HCT116 (cell line): Measurements from ENCODE around the gene LRRN4CL.

Experiments
- ATF3 ChIP-seq: IDR thresholded peaks from 2 replicates; pipeline ENCODE4 v1.6.1; 2012
- CBX3 ChIP-seq: IDR thresholded peaks from 2 replicates; pipeline ENCODE4 v1.6.1; 2012; ENCODE audit warnings: low read depth
- CEBPB ChIP-seq: IDR thresholded peaks from 2 replicates; pipeline ENCODE4 v1.6.1; 2012; ENCODE audit warnings: low read depth
- CTCF ChIP-seq, 3 experiments: fragments of 200-600 bp in 1 of 3; sonication (generic) in 1 of 3; IDR thresholded peaks in 2 of 3; conservative IDR thresholded peaks in 1 of 3; 2 replicates each; pipeline ENCODE4 v1.5.1; 2012 to 2017; ENCODE audit warnings: low read depth in 2 of 3, low read length in 2 of 3, antibody characterized with exemption in 1 of 3, borderline replicate concordance in 1 of 3, control low read depth in 1 of 3, mild to moderate bottlenecking in 1 of 3, mixed read lengths in 1 of 3, mixed run types in 1 of 3, moderate library complexity in 1 of 3; ENCODE audit not compliant: insufficient read depth in 1 of 3
- EZH2 ChIP-seq: fragments of 200-600 bp; sonication (generic); IDR thresholded peaks from 2 replicates; pipeline ENCODE4 v1.6.1; 2017; ENCODE audit warnings: antibody characterized with exemption, mixed run types
- EZH2phosphoT487 ChIP-seq: fragments of 200-600 bp; IDR thresholded peaks from 2 replicates; pipeline ENCODE4 v1.6.1; 2018; ENCODE audit warnings: antibody characterized with exemption, borderline replicate concordance
- JUND ChIP-seq: IDR thresholded peaks from 2 replicates; pipeline ENCODE4 v1.6.1; 2012
- POLR2A ChIP-seq: IDR thresholded peaks from 2 replicates; pipeline ENCODE4 v1.7.0; 2011; ENCODE audit warnings: borderline replicate concordance; ENCODE audit not compliant: insufficient read depth, insufficient read length; ENCODE audit errors: extremely low read depth
- POLR2AphosphoS5 ChIP-seq: IDR thresholded peaks from 2 replicates; pipeline ENCODE4 v1.6.1; 2011; ENCODE audit warnings: mild to moderate bottlenecking, low read depth, low read length, moderate library complexity
- REST ChIP-seq: IDR thresholded peaks from 2 replicates; pipeline ENCODE4 v1.6.1; 2012; ENCODE audit warnings: low read depth
- SIN3A ChIP-seq: IDR thresholded peaks from 2 replicates; pipeline ENCODE4 v1.6.1; 2012; ENCODE audit warnings: low read depth
- ZBTB33 ChIP-seq: IDR thresholded peaks from 2 replicates; pipeline ENCODE4 v1.6.1; 2011; ENCODE audit warnings: mild to moderate bottlenecking, low read length, moderate library complexity; ENCODE audit not compliant: insufficient replicate concordance; ENCODE audit errors: extremely low read depth
- ZNF274 ChIP-seq: fragments of 200-500 bp; sonication (Bioruptor generic); IDR thresholded peaks from 2 replicates; pipeline ENCODE4 v1.6.1; 2014; ENCODE audit warnings: mild to moderate bottlenecking, low read depth, low read length, inconsistent platforms

GRCh38 chr11:62648185-62648966 is 41.0 kb downstream of the LRRN4CL start:
- TF ChIP-seq POLR2A (no peak), CTCF (IDR thresholded peaks at IDR 0.05 in 2 of 3, conservative IDR thresholded peaks at IDR 0.05 in 1 of 3; ENCODE audit: borderline replicate concordance in 1 of 3, insufficient read depth in 1 of 3, low read depth in 2 of 3, low read length in 2 of 3) (no peak), JUND (no peak), POLR2AphosphoS5 (no peak), ZNF274 (no peak), CEBPB (no peak), SIN3A (no peak), ZBTB33 (no peak), EZH2phosphoT487 (no peak), EZH2 (no peak), CBX3 (no peak), REST (no peak), ATF3 (no peak)
